Measurements from ENCODE around the gene RAD18. TPM values are rescaled to one million over a fixed set of nuclear protein-coding genes. Genes with fewer than 3 reads are reported as not detected.

Gene RAD18
- total and polyA plus RNA-seq, 2 donors (not counting 1 experiment from before 2014, with no cell fraction given), result 4.8 to 21.3 TPM

DNA sequence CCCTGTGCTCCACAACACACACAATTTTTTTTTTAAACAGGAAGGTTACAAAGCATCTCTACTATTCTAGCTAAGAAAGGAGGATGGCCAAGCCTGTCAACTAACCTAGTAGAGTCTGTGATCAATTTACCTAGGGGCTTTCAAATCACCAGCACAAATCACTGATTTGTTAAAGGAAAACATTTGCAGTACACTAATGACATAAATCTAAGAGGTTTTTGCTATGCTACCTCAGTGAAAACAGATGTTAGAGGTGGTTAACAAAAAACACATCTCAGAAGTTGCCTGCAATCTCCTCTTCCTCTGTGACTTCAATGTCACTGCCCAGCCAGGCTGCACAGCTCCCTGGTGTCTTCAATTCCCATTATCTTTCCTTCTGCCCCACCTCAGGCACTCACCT, 72.0 kb downstream of the RAD18 start:
- CTCF ChIA-PET, result no interaction called here
- no peak overlapping the region for H3K27ac ChIP-seq (ENCODE audit: low read length in 2 of 2)
- POLR2A ChIA-PET, result no interaction called here
- Mint-ChIP-seq H3K27me3 (no peaks in the 10 kb centered on the region), H3K4me3 (no peak overlapping the region), H3K9me3 (ENCODE audit: insufficient read depth) (no peaks in the 10 kb centered on the region), H3K27ac (no peak overlapping the region), H3K4me1 (no peaks in the 10 kb centered on the region)
- no peak for ATAC-seq (ENCODE audit: low read depth)
- no peaks in the 10 kb centered on the region for H3K79me2 ChIP-seq (ENCODE audit: control insufficient read depth, insufficient read depth, low read length)
- H4K20me1 ChIP-seq (ENCODE audit: control insufficient read depth, insufficient read depth, low read length, poor library complexity, severe bottlenecking), result no peaks in the 10 kb centered on the region
- no peaks in the 10 kb centered on the region for H3K9me3 ChIP-seq (ENCODE audit: control extremely low read depth in 1 of 3, control insufficient read depth in 2 of 3, insufficient read depth in 1 of 3, low read length in 2 of 3)
- H3K27me3 ChIP-seq (replicated peaks in 1 of 4; ENCODE audit: control extremely low read depth in 1 of 4, control insufficient read depth in 3 of 4, insufficient read depth in 4 of 4, low read length in 3 of 4), result no peaks in the 10 kb centered on the region
- intact Hi-C loops (cut with micrococcal nuclease), result no loop called here
- H3K4me2 ChIP-seq (replicated peaks; ENCODE audit: low read depth, low read length, poor library complexity, severe bottlenecking), result no peak overlapping the region
- TF ChIP-seq, protein P1, sequence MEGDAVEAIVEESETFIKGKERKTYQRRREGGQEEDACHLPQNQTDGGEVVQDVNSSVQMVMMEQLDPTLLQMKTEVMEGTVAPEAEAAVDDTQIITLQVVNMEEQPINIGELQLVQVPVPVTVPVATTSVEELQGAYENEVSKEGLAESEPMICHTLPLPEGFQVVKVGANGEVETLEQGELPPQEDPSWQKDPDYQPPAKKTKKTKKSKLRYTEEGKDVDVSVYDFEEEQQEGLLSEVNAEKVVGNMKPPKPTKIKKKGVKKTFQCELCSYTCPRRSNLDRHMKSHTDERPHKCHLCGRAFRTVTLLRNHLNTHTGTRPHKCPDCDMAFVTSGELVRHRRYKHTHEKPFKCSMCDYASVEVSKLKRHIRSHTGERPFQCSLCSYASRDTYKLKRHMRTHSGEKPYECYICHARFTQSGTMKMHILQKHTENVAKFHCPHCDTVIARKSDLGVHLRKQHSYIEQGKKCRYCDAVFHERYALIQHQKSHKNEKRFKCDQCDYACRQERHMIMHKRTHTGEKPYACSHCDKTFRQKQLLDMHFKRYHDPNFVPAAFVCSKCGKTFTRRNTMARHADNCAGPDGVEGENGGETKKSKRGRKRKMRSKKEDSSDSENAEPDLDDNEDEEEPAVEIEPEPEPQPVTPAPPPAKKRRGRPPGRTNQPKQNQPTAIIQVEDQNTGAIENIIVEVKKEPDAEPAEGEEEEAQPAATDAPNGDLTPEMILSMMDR (IDR thresholded peaks at IDR 0.05), result no peak
- no peak for TF ChIP-seq EZH2 (IDR thresholded peaks at IDR 0.05; ENCODE audit: borderline replicate concordance, insufficient read depth, low read depth, low read length, poor library complexity, severe bottlenecking)
- peaks cover 0 to 22% of the 10 kb centered on the region in 2 experiments for H3K36me3 ChIP-seq (replicated peaks in 1 of 2; ENCODE audit: control extremely low read depth in 1 of 2, control insufficient read depth in 1 of 2, extremely low read depth in 1 of 2, insufficient read depth in 2 of 2, low read length in 1 of 2)
- no peak overlapping the region for H3K4me3 ChIP-seq (ENCODE audit: control extremely low read depth in 1 of 5, extremely low read depth in 1 of 5, insufficient read depth in 1 of 5, low read depth in 2 of 5, low read length in 4 of 5)
- H3K4me1 ChIP-seq (ENCODE audit: control insufficient read depth in 2 of 2, insufficient read depth in 2 of 2, low read length in 2 of 2), result no peaks in the 10 kb centered on the region
- H2AFZ ChIP-seq (ENCODE audit: insufficient read depth, low read depth, low read length, poor library complexity, severe bottlenecking), result no peak overlapping the region
- DNase-seq, result no peak
- H3K9ac ChIP-seq (ENCODE audit: low read length), result no peak overlapping the region

DNA sequence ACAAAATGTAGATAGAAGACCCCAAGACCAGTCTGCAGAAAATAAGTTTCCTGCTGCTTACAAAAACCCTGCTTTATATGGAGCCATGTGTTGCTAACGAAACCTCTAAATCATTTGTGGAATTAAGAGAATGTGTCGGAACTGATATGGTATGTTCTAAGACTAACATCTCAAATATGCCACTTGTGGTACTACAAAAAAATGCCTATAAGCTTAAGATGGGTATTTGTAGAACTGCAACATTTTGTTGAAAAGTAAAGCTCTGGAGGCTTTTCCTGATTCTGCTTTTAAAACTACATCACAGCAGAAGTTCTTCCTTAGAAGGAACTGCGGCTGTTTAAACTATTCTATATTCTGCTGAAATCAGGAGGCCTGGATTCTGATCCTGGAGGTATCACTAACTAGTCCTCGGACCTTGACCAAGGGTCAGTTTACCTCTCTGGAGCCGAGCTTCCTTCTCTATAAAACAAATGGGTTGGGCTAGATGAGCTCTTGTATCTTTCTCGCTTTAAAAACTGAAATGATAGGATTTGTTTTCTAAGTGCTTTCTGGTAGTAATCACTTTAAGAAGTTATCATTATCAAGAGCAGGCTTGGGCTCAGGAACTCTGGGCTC, 74.9 kb downstream of the RAD18 start:
- POLR2A ChIA-PET, result no interaction called here
- Mint-ChIP-seq H3K27me3 (no peaks in the 10 kb centered on the region), H3K4me1 (no peaks in the 10 kb centered on the region), H3K4me3 (no peak overlapping the region), H3K27ac (no peak overlapping the region), H3K9me3 (ENCODE audit: insufficient read depth) (no peaks in the 10 kb centered on the region)
- CTCF ChIA-PET, result no interaction called here
- peaks cover 4 to 24% of the 10 kb centered on the region in 2 experiments for H3K36me3 ChIP-seq (replicated peaks in 1 of 2; ENCODE audit: control extremely low read depth in 1 of 2, control insufficient read depth in 1 of 2, extremely low read depth in 1 of 2, insufficient read depth in 2 of 2, low read length in 1 of 2)
- no peaks in the 10 kb centered on the region for H3K79me2 ChIP-seq (ENCODE audit: control insufficient read depth, insufficient read depth, low read length)
- no peak overlapping the region for H3K27ac ChIP-seq (ENCODE audit: low read length in 2 of 2)
- intact Hi-C loops (cut with micrococcal nuclease), result no loop called here
- DNase-seq (no peak), ATAC-seq (ENCODE audit: low read depth) (no peak)
- no peaks in the 10 kb centered on the region for H3K27me3 ChIP-seq (replicated peaks in 1 of 4; ENCODE audit: control extremely low read depth in 1 of 4, control insufficient read depth in 3 of 4, insufficient read depth in 4 of 4, low read length in 3 of 4)
- no peak overlapping the region for H2AFZ ChIP-seq (ENCODE audit: insufficient read depth, low read depth, low read length, poor library complexity, severe bottlenecking)
- H3K4me3 ChIP-seq (ENCODE audit: control extremely low read depth in 1 of 5, extremely low read depth in 1 of 5, insufficient read depth in 1 of 5, low read depth in 2 of 5, low read length in 4 of 5), result no peak overlapping the region
- no peak for TF ChIP-seq EZH2 (IDR thresholded peaks at IDR 0.05; ENCODE audit: borderline replicate concordance, insufficient read depth, low read depth, low read length, poor library complexity, severe bottlenecking)
- TF ChIP-seq, protein P1 (IDR thresholded peaks at IDR 0.05), result no peak
- no peak overlapping the region for H3K9ac ChIP-seq (ENCODE audit: low read length)
- peaks cover 0 to 3% (median 0%) of the 10 kb centered on the region in 3 donors for H3K9me3 ChIP-seq (ENCODE audit: control extremely low read depth in 1 of 3, control insufficient read depth in 2 of 3, insufficient read depth in 1 of 3, low read length in 2 of 3)
- no CpG with 5 or more reads among the region's 6 CpGs for WGBS (ENCODE audit: insufficient coverage)
- no peak overlapping the region for H3K4me2 ChIP-seq (replicated peaks; ENCODE audit: low read depth, low read length, poor library complexity, severe bottlenecking)
- no peaks in the 10 kb centered on the region for H4K20me1 ChIP-seq (ENCODE audit: control insufficient read depth, insufficient read depth, low read length, poor library complexity, severe bottlenecking)
- H3K4me1 ChIP-seq (ENCODE audit: control insufficient read depth in 2 of 2, insufficient read depth in 2 of 2, low read length in 2 of 2), result no peaks in the 10 kb centered on the region
